Astrocyte of the cerebellum (primary cell): Measurements from ENCODE around the gene WFIKKN1.

Source experiments
- DNase-seq: peaks from one replicate; pipeline ENCODE4 v3.0.0-alpha.2; 2011; ENCODE audit warnings: low read depth
- H3K4me3 ChIP-seq: 2 replicates; pipeline ENCODE4 v1.5.1; 2011; ENCODE audit warnings: mild to moderate bottlenecking, low read depth, low read length, moderate library complexity
- CTCF ChIP-seq: IDR thresholded peaks from 2 replicates; pipeline ENCODE4 v1.5.1; 2012; ENCODE audit warnings: low read length, low read depth, moderate library complexity, mild to moderate bottlenecking; ENCODE audit errors: missing control alignments
- in situ Hi-C: cut with HindIII; loops from 2 replicates; pipeline ENCODE4 v1.10.0; 2017; ENCODE audit warnings: low sequenced_read_pairs

Gene WFIKKN1

DNA sequence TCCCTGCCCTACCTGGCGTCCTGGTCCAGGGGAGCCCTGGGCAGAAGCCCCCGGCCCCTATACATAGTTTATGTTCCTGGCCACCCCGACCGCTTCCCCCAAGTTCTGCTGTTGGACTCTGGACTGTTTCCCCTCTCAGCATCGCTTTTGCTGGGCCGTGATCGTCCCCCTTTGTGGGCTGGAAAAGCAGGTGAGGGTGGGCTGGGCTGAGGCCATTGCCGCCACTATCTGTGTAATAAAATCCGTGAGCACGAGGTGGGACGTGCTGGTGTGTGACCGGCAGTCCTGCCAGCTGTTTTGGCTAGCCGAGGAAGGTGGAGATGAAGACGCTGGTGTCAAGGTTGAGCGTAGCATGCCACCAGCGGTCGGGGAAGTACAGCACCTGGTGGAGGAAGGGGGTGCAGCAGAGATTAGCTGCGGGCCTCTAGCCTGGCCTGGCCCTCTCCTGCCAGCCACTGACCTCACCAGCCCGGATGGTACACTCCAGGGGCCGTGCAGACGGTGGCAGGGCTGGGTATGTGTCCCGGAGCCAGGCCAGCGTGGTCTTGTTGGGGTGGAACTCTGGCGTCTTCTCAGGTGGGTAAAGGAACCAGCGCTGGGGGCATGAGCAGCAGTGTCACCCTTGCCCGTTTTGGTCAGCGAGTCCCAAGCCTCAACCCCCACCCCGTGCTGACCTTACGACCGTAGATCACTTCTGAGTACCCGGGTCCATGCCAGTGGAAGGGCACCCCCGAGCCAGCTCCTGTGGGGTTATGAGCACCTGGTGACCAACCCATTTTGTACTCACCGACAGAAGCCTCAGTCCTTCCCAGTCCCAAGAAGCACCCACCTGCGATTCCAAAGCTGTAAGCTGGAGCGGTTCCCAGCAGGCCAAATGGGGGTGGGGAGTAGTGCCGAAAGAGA is 52.0 kb downstream of the WFIKKN1 start:
- no peak for TF ChIP-seq CTCF
- peak overlapping the region; percentile 55 for H3K4me3 ChIP-seq
- DNase-seq: no peak
- in situ Hi-C loops: no loop called here

GRCh38 chr16:683396-684070 is 52.7 kb downstream of the WFIKKN1 start:
- no peak for TF ChIP-seq CTCF
- H3K4me3 ChIP-seq: peak overlapping the region; percentile 55
- in situ Hi-C loops: no loop called here
- no peak for DNase-seq
